SK-N-MC (cell line): ENCODE measurements around the gene KIF22.
"Not testable (repeated sequence)": the region's sequence is repeated elsewhere in the genome, so short reads cannot be mapped to it uniquely, and the experiment has no call there.

Experiments
- DNase-seq: peaks from one replicate; pipeline ENCODE4 v3.0.0-alpha.2; 2011; ENCODE audit warnings: low read depth, low spot score
- H3K27ac ChIP-seq: fragments of 200-600 bp; sonication (generic); 2 replicates; pipeline ENCODE4 v1.5.1; 2016; ENCODE audit warnings: mixed run types
- H3K36me3 ChIP-seq: fragments of 200-600 bp; sonication (generic); 2 replicates; pipeline ENCODE4 v1.6.1; 2017; ENCODE audit warnings: antibody characterized with exemption, low read length, mixed read lengths; ENCODE audit not compliant: insufficient read depth
- H3K4me3 ChIP-seq: fragments of 200-600 bp; sonication (generic); 2 replicates; pipeline ENCODE4 v1.5.1; 2016
- H3K9ac ChIP-seq: fragments of 200-600 bp; sonication (generic); 2 replicates; pipeline ENCODE4 v1.8.0; 2017; ENCODE audit warnings: mixed run types, mixed read lengths; ENCODE audit not compliant: insufficient read length
- H3K9me3 ChIP-seq: fragments of 200-600 bp; sonication (generic); 2 replicates; pipeline ENCODE4 v1.6.1; 2017; ENCODE audit warnings: low read depth, mild to moderate bottlenecking, antibody characterized with exemption, low read length, moderate library complexity, mixed read lengths
- EZH2 ChIP-seq: fragments of 200-600 bp; sonication (generic); IDR thresholded peaks from one replicate; pipeline ENCODE4 v1.6.1; 2017; ENCODE audit warnings: antibody characterized with exemption
- FOXP2 ChIP-seq: optimal IDR thresholded peaks from 2 replicates; pipeline ENCODE3; 2011; ENCODE audit warnings: mild to moderate bottlenecking, moderate library complexity; ENCODE audit not compliant: insufficient read depth; ENCODE audit errors: extremely low read length, control extremely low read depth
- POLR2AphosphoS5 ChIP-seq: IDR thresholded peaks from 2 replicates; pipeline ENCODE4 v1.6.1; 2012; ENCODE audit warnings: mild to moderate bottlenecking, low read depth, low read length, borderline replicate concordance

The KIF22 gene

GRCh38 chr16:29747947-29748759 is 42.4 kb upstream of the KIF22 start:
- Histone ChIP-seq H3K36me3 (no peaks in the 10 kb centered on the region), H3K9me3 (no peaks in the 10 kb centered on the region), H3K4me3 (no peak overlapping the region), H3K9ac (no peak overlapping the region), H3K27ac (no peak overlapping the region)
- no peak for TF ChIP-seq POLR2AphosphoS5
- TF ChIP-seq EZH2: no peak
- TF ChIP-seq FOXP2: no peak
- DNase-seq: no peak

- H3K9ac ChIP-seq: not testable (repeated sequence)
Measured at GRCh38 chr16:29748760-29749149, 41.8 kb upstream of the KIF22 start.

DNA sequence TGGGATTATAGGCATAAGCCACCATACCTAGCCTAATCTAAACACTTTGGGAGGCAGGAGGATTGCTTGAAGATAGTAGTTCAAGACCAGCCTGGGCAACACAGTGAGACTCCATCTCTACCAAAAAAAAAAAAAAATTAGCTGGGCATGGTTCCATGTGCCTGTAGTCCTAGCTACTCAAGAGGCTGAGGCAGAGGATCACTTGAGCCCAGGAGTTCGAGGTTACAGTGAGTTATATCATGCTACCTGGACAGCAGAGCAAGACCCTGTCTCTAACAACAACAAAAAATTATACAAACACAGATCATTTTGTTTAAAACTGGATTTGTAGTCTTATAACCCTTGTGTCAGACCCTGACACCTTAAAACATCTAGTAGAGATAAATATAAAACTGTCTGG is 37.0 kb upstream of the KIF22 start:
- no peak for DNase-seq
- Histone ChIP-seq H3K36me3 (no peaks in the 10 kb centered on the region), H3K9me3 (no peaks in the 10 kb centered on the region), H3K9ac (no peak overlapping the region), H3K4me3 (no peak overlapping the region), H3K27ac (no peak overlapping the region)
- TF ChIP-seq EZH2: no peak
- TF ChIP-seq POLR2AphosphoS5: no peak
- no peak for TF ChIP-seq FOXP2

More at GRCh38 chr16:29748760-29749149, 41.8 kb upstream of the KIF22 start:
- not testable (repeated sequence) for DNase-seq, H3K36me3 ChIP-seq, H3K27ac ChIP-seq, H3K4me3 ChIP-seq, H3K9me3 ChIP-seq

DNA sequence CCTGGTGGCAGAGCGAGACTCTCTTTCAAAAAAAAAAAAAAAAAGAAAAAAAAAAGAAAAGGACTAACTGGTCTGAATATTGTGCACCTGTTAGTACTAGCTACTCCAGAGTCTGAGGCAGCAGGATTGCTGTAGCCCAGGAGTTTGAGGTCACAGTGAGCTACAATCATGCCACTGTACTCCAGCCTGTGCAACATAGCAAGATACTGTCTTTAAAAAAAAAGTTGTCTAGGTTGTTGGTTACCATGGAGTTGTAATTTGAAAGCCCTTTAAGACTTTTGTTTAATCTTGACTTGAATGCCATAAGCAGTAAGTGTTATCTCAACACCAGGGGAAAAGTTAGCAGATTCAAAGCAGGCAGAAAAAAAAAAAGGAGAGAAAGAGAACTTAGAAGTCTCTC is 33.9 kb upstream of the KIF22 start:
- Histone ChIP-seq H3K36me3 (no peaks in the 10 kb centered on the region), H3K9ac (no peak overlapping the region), H3K27ac (no peak overlapping the region), H3K9me3 (no peaks in the 10 kb centered on the region), H3K4me3 (no peak overlapping the region)
- TF ChIP-seq EZH2 (no peak), FOXP2 (no peak), POLR2AphosphoS5 (no peak)
- DNase-seq: no peak

GRCh38 chr16:29757086-29757485 is 33.5 kb upstream of the KIF22 start:
- not testable (repeated sequence) for H3K36me3 ChIP-seq, H3K27ac ChIP-seq, H3K9ac ChIP-seq

GRCh38 chr16:29757950-29758466 is 32.5 kb upstream of the KIF22 start:
- Histone ChIP-seq H3K27ac (no peak overlapping the region), H3K9ac (no peak overlapping the region), H3K4me3 (no peak overlapping the region), H3K9me3 (no peaks in the 10 kb centered on the region), H3K36me3 (no peaks in the 10 kb centered on the region)
- DNase-seq: no peak
- TF ChIP-seq EZH2 (no peak), FOXP2 (no peak), POLR2AphosphoS5 (no peak)

More at GRCh38 chr16:29757086-29757485, 33.5 kb upstream of the KIF22 start:
- not testable (repeated sequence) for DNase-seq, H3K4me3 ChIP-seq, H3K9me3 ChIP-seq

- Histone ChIP-seq H3K27ac (no peak overlapping the region), H3K4me3 (no peak overlapping the region), H3K9me3 (no peaks in the 10 kb centered on the region), H3K36me3 (no peaks in the 10 kb centered on the region), H3K9ac (no peak overlapping the region)
- no peak for DNase-seq
- TF ChIP-seq EZH2: no peak
- TF ChIP-seq POLR2AphosphoS5: no peak
- no peak for TF ChIP-seq FOXP2
Measured at GRCh38 chr16:29760567-29761279, 29.8 kb upstream of the KIF22 start.

DNA sequence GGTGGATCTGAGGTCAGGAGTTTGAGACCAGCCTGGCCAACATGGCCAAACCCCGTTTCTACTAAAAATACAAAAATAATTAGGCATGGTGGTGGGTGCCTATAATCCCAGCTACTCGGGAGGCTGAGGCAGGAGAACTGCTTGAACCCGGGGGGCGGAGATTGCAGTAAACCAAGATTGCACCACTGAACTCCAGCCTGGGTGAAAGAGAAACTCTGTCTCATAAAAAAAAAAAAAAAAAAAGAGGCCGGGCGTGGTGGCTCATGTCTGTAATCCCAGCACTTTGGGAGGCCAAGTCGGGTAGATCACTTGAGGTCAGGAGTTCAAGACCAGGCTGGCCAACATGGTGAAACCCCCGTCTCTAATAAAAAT is 29.3 kb upstream of the KIF22 start:
- H3K36me3 ChIP-seq, H3K4me3 ChIP-seq, H3K9ac ChIP-seq, H3K27ac ChIP-seq, H3K9me3 ChIP-seq, DNase-seq: not testable (repeated sequence)

DNA sequence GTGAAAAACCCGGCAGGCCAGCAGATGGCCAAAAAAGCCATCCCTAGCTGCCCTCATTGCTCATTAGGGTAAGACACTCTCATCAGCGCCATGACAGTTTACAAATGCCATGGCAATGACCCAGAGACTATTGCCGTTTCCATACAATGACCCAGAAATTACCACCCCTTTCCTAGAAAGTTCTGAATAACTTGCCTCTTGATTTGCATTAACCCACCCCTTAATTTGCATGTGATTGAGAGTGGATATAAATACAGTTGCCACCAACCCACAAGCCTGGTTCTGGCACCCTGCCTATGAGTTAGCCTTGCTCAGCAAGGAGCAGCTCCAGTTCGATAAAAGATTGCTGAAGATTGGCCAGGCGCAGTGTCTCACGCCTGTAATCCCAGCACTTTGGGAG is 28.7 kb upstream of the KIF22 start:
- Histone ChIP-seq H3K27ac (no peak overlapping the region), H3K9me3 (no peaks in the 10 kb centered on the region), H3K4me3 (no peak overlapping the region), H3K9ac (no peak overlapping the region), H3K36me3 (no peaks in the 10 kb centered on the region)
- no peak for TF ChIP-seq EZH2
- no peak for TF ChIP-seq POLR2AphosphoS5
- TF ChIP-seq FOXP2: no peak
- DNase-seq: no peak
